Measurements from ENCODE around the gene UGDH.

DNA sequence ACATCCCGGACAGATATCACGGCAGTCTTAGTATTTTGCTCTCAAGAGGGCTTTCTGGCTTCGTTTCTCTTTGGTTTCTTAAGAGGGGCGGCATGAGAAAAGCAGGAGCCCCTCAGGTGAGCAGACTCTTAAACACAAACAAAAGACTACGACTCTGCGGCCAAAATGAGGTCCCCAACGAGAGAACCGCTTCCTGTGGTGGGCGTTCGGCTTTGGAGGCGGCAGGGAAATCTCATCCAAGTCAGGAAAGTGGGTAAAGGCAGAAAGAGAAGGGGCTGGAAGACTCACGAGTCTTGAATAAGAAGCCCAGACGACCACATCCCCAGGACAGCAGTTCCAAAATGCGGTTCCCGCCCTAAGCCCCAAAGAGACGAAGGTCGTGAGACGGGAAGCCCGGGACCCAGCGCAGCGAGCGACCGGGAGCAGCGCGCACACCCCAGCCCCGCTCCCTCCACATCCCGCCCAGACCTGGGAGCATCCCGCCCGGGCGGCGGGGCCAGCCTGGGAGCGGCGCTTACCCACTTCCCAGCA lies 409 bp downstream of the UGDH start:
- TF ChIP-seq, protein P1, sequence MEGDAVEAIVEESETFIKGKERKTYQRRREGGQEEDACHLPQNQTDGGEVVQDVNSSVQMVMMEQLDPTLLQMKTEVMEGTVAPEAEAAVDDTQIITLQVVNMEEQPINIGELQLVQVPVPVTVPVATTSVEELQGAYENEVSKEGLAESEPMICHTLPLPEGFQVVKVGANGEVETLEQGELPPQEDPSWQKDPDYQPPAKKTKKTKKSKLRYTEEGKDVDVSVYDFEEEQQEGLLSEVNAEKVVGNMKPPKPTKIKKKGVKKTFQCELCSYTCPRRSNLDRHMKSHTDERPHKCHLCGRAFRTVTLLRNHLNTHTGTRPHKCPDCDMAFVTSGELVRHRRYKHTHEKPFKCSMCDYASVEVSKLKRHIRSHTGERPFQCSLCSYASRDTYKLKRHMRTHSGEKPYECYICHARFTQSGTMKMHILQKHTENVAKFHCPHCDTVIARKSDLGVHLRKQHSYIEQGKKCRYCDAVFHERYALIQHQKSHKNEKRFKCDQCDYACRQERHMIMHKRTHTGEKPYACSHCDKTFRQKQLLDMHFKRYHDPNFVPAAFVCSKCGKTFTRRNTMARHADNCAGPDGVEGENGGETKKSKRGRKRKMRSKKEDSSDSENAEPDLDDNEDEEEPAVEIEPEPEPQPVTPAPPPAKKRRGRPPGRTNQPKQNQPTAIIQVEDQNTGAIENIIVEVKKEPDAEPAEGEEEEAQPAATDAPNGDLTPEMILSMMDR (conservative IDR thresholded peaks at IDR 0.05; ENCODE audit: low read depth, low read length), result no peak
- TF ChIP-seq EZH2 (IDR thresholded peaks at IDR 0.05; ENCODE audit: low read length, unreplicated experiment), result no peak

Data from PC-3 (cell line).